Transverse colon (tissue), 4 donors: ENCODE results near the gene TBC1D22B.

Source experiments
- CTCF ChIP-seq, 5 experiments: fragments of 200-600 bp in 3 of 5; fragments of 450-650 bp in 2 of 5; sonication (generic) in 3 of 5; IDR thresholded peaks; 1 replicate in 2 of 5; 2 replicates in 3 of 5; pipeline ENCODE4 v1.5.1; 2016 to 2017; ENCODE audit warnings: antibody characterized with exemption in 5 of 5, inconsistent platforms in 3 of 5, mild to moderate bottlenecking in 2 of 5, moderate library complexity in 1 of 5
- EP300 ChIP-seq: sonication (generic); formaldehyde crosslinking; IDR thresholded peaks from one replicate; pipeline ENCODE4 v1.6.1; 2017; ENCODE audit warnings: antibody characterized with exemption, low read depth
- POLR2A ChIP-seq: fragments of 450-650 bp; IDR thresholded peaks from one replicate; pipeline ENCODE4 v1.6.1; 2016; ENCODE audit warnings: antibody characterized with exemption, mild to moderate bottlenecking, moderate library complexity
- POLR2AphosphoS5 ChIP-seq, 3 donors: sonication (generic); formaldehyde crosslinking; IDR thresholded peaks; one replicate each; pipeline ENCODE4 v1.6.1; 2016; ENCODE audit warnings: antibody characterized with exemption in 3 of 3

- TF ChIP-seq CTCF (IDR thresholded peaks at IDR 0.05) (no peak), POLR2A (no peak), POLR2AphosphoS5 (IDR thresholded peaks at IDR 0.05) (no peak), EP300 (no peak)
These were observed 99.7 kb downstream of the TBC1D22B start for GRCh38 chr6:37357288-37357687.
